Upper lobe of right lung (tissue), 1 donor: ENCODE results near the gene RPTOR. TPM values are rescaled to one million over a fixed set of nuclear protein-coding genes. Genes with fewer than 3 reads are reported as not detected.

ENCODE experiments used
- ATAC-seq: fragments of 200-7000 bp; cut with Tn5 transposase; one replicate; pipeline ENCODE4 v1.9.1; 2020; ENCODE audit warnings: mild to moderate bottlenecking, moderate library complexity
- DNase-seq: peaks from one replicate; pipeline ENCODE4 v3.0.0-alpha.2; 2020
- H3K27ac ChIP-seq: fragments of 200-600 bp; one replicate; pipeline ENCODE4 v1.8.0; 2022
- H3K27me3 ChIP-seq: fragments of 200-600 bp; one replicate; pipeline ENCODE4 v1.8.0; 2022; ENCODE audit warnings: mild to moderate bottlenecking
- H3K36me3 ChIP-seq: fragments of 200-600 bp; one replicate; pipeline ENCODE4 v1.8.0; 2022
- H3K4me1 ChIP-seq: fragments of 200-600 bp; one replicate; pipeline ENCODE4 v1.8.0; 2022
- H3K4me3 ChIP-seq: fragments of 200-600 bp; one replicate; pipeline ENCODE4 v1.8.0; 2022; ENCODE audit warnings: mild to moderate bottlenecking
- H3K9me3 ChIP-seq: fragments of 200-600 bp; one replicate; pipeline ENCODE4 v1.8.0; 2022
- intact Hi-C: fragments of 100-400 bp; cut with DNase I; formaldehyde crosslinking; loops from one replicate; pipeline ENCODE4 v1.11.0; 2022
- total RNA-seq: library from RNA; stranded (reverse); fragmentation: NEBNext Ultra II Directional; extraction: Animal tissue kit (Norgen Biotek cat#: 25700); gene quantifications from one replicate; pipeline ENCODE4 v1.2.1, GENCODE V29; 2021
- TF ChIP-seq, protein P1 (sequence below): fragments of 200-600 bp; IDR thresholded peaks from one replicate; pipeline ENCODE4 v1.8.0; 2022; ENCODE audit warnings: antibody characterized with exemption
- donor health status: DM: no; HTN: yes; CAD: no; lungs with severe emphysema.

RPTOR gene
- total RNA-seq, 1 donor from 2014 or later, result 35.4 TPM

DNA sequence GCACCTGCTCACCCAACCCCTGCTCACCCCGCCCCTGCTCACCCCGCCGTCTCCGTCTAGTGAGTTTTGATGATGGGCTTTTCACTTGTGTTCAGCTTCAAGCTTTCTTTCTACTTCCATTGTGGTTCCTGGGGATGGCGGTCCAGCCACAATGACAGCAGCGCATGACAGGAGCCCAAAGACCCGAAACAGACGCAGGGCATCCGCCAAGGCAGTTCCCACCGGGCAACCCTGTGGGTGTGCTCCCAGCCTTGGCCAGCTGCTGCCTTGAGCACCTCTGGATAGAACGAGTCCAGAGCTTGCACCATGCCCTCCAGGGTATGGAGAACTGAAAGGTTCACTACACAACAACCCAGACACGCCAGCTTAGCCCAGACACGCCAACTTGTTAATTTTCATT is 354.1 kb downstream of the RPTOR start:
- DNase-seq, result no peak
- ATAC-seq, result no peak
- Histone ChIP-seq H3K9me3 (no peaks in the 10 kb centered on the region), H3K4me3 (no peak overlapping the region), H3K4me1 (peaks cover 4% of the 10 kb centered on the region), H3K36me3 (peaks cover 25% of the 10 kb centered on the region), H3K27ac (no peak overlapping the region), H3K27me3 (no peaks in the 10 kb centered on the region)
- TF ChIP-seq, protein P1, sequence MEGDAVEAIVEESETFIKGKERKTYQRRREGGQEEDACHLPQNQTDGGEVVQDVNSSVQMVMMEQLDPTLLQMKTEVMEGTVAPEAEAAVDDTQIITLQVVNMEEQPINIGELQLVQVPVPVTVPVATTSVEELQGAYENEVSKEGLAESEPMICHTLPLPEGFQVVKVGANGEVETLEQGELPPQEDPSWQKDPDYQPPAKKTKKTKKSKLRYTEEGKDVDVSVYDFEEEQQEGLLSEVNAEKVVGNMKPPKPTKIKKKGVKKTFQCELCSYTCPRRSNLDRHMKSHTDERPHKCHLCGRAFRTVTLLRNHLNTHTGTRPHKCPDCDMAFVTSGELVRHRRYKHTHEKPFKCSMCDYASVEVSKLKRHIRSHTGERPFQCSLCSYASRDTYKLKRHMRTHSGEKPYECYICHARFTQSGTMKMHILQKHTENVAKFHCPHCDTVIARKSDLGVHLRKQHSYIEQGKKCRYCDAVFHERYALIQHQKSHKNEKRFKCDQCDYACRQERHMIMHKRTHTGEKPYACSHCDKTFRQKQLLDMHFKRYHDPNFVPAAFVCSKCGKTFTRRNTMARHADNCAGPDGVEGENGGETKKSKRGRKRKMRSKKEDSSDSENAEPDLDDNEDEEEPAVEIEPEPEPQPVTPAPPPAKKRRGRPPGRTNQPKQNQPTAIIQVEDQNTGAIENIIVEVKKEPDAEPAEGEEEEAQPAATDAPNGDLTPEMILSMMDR, result no peak
- intact Hi-C loops, result no loop called here

DNA sequence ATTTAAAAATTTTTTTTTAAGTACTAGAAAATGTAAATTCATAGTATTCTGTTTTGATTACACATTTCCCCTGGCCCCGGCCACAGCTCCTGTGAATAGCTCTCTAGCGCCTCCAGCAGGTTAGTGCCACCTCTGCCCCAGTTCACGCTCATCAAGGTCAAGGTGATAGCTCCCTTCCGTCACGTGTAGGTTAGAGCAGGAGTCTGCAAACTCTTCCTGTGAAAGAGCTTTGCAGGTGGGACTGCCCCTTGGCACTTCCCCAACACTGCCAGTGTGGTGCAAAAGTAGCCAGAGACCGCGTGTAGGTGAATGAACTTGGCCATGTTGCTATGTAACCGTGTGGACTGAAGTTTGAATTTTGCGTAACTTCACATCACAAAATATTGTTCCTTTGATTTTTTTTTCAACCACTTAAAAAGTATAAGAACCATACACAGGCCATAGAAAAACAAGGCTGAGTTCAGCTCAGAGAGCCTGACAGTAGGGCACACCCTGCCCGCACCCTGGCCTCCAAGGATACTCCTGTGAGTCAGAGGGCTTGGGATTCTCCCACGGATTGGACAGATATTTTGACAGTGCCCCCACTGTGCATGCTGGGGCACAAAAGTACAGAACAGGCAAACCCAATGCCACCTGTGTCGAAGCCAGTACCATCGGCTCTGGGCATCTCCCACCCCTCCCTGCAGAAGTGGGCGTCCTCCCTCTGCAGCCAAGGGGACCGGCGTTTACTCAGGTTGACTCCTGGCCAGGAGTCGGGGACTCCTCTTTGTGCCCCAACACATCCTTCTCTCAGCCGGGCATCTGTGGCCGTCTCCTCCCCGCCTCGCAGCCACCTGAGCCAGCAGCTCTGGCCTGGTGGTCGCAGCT is 355.0 kb downstream of the RPTOR start:
- peaks cover 16% of the 10 kb centered on the region for H3K36me3 ChIP-seq
- ATAC-seq (peak; percentile 71), DNase-seq (peak; percentile 82)
- H3K27ac ChIP-seq, result peak overlapping the region; percentile 42
- H3K4me3 ChIP-seq, result no peak overlapping the region
- no peaks in the 10 kb centered on the region for H3K9me3 ChIP-seq
- H3K27me3 ChIP-seq, result no peaks in the 10 kb centered on the region
- TF ChIP-seq, protein P1, result peak; percentile 59
- peaks cover 4% of the 10 kb centered on the region for H3K4me1 ChIP-seq
- intact Hi-C loops, result no loop called here

DNA sequence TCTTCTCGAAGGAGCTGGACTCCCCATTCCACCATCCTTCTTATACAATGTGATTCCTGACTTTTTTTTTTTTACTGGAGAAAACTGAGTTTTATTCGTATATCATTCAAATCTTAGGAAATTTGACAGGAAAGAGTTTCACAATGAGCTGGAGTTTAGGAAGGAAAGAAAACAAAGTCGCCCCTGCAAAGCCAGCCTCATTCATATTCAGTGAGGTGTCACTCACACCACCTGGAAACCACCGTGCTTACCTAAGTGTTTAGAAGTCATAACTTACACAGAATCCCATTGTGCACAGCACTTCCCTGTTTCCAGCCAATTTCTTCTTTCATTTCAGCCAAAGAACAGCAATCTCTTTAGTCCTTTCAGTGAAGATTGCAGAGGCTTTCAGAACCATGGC is 356.7 kb downstream of the RPTOR start:
- intact Hi-C loops, result no loop called here
- no peaks in the 10 kb centered on the region for H3K9me3 ChIP-seq
- peaks cover 12% of the 10 kb centered on the region for H3K36me3 ChIP-seq
- peaks cover 4% of the 10 kb centered on the region for H3K4me1 ChIP-seq
- no peaks in the 10 kb centered on the region for H3K27me3 ChIP-seq
- DNase-seq, result no peak
- H3K4me3 ChIP-seq, result no peak overlapping the region
- H3K27ac ChIP-seq, result no peak overlapping the region
- TF ChIP-seq, protein P1, result no peak
- ATAC-seq, result no peak

DNA sequence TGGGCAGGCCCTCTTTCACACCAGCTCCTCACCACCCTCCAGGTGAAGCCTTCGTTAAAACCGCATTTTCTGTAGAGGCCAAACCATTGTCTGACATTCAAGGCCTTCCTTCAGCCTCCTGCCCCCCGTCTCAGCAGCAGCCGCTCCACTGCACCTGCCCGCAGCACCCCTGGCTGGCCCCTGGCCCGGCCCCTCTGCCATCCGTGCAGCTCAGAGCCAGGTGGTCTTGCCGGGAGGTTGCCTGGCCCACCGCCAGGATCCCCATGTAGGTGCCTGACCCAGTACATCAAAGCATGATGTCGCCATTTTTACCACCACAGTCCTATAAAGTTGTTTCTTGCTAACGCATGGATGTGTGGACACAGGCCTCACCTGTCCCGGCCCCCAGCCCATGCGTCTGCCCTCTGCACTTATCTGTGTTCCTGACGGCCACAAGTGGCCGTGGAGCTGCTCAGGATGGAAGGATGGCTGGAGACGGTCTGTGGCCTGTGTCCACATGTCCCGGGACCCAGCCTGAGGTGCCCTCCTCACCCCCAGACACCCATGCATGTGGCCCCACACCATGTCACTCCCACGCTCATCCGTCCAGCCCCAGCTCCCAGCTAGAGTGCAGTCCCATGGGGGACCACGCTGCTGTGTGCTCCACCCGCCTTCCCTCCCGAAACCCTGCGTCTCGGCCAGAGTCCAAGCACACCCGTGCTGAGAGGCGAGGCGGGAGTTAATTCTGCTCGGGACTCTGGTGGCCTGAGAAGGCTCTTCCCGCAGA is 357.7 kb downstream of the RPTOR start:
- H3K4me1 ChIP-seq, result peaks cover 4% of the 10 kb centered on the region
- TF ChIP-seq, protein P1, result no peak
- H3K36me3 ChIP-seq, result peaks cover 6% of the 10 kb centered on the region
- DNase-seq, result no peak
- no peak for ATAC-seq
- H3K4me3 ChIP-seq, result no peak overlapping the region
- no peaks in the 10 kb centered on the region for H3K27me3 ChIP-seq
- no peak overlapping the region for H3K27ac ChIP-seq
- intact Hi-C loops, result no loop called here
- H3K9me3 ChIP-seq, result no peaks in the 10 kb centered on the region

DNA sequence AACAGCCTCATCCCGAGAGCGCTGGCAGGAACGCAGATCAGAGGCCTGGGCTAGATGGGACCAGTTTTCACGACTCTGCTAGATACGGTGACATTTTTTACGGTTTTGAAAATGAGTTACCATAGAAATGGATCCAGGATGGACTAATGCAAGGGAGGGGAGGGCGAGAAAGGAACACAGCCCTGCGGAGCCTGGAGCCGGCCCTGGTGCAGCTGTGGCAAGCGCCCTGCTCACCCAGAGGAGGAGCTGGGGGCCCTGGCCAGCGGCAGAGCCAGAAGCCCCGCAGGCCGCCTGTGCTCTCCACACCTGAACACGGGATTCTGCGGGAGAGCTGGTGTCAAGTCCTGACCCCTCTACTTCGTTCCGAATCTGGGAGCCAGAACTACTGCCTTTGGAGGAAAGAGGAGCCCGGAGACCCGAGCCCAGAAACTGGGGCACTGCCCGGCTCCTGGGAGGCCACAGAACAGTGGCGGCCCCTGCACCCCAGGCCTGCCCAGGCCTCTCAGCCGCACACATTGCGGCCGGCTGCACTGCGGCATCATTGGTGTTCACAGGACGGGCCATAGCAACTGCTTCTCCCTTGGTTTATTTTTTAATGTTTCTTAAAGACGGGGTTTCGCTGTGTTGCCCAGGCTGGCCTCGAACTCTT is 358.4 kb downstream of the RPTOR start:
- H3K36me3 ChIP-seq, result peaks cover 8% of the 10 kb centered on the region

More for the DNA sequence above, 358.4 kb downstream of the RPTOR start:
- Histone ChIP-seq H3K27me3 (no peaks in the 10 kb centered on the region), H3K4me3 (no peak overlapping the region), H3K27ac (no peak overlapping the region), H3K9me3 (no peaks in the 10 kb centered on the region), H3K4me1 (peaks cover 4% of the 10 kb centered on the region)
- TF ChIP-seq, protein P1, result no peak
- DNase-seq (no peak), ATAC-seq (no peak)
- intact Hi-C loops, result no loop called here
